ENCODE results near the gene ME1.

DNA sequence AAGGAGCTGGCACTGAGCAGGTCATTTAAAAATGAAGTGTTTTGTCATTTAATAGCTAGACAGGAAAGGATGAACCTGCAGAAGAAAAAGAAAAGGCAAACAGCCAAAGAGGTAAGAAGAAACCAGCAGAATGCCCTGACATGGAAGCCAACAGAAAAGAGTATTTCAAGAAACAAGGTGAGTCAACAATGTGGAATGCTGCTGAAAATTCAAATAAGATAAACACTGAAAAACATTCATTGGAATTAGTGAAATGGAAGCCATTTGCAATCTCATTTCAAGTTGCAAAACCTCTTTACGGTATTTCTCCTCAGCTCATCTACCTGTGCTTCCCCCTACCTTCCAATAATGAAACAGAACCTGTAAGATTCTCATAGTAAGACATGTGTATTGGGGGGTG is 178.1 kb downstream of the ME1 start:
- TF ChIP-seq CTCF (IDR thresholded peaks at IDR 0.05; ENCODE audit: poor library complexity) (no peak), EZH2phosphoT487 (IDR thresholded peaks at IDR 0.05; ENCODE audit: low read depth, severe bottlenecking, unreplicated experiment) (no peak), EZH2 (IDR thresholded peaks at IDR 0.05; ENCODE audit: borderline replicate concordance) (no peak)
